GM18505 (cell line): ENCODE data around the gene MORN4.

Experiments
- ATAC-seq: cut with Tn5 transposase; IDR thresholded peaks from one replicate; pipeline ENCODE4 v1.9.1; 2021; ENCODE audit not compliant: unreplicated experiment
- POLR2A ChIP-seq: IDR thresholded peaks from 4 replicates; pipeline ENCODE4 v1.6.1; 2011; ENCODE audit warnings: borderline replicate concordance; ENCODE audit not compliant: insufficient read depth, insufficient read length; ENCODE audit errors: extremely low read depth

Gene MORN4

DNA sequence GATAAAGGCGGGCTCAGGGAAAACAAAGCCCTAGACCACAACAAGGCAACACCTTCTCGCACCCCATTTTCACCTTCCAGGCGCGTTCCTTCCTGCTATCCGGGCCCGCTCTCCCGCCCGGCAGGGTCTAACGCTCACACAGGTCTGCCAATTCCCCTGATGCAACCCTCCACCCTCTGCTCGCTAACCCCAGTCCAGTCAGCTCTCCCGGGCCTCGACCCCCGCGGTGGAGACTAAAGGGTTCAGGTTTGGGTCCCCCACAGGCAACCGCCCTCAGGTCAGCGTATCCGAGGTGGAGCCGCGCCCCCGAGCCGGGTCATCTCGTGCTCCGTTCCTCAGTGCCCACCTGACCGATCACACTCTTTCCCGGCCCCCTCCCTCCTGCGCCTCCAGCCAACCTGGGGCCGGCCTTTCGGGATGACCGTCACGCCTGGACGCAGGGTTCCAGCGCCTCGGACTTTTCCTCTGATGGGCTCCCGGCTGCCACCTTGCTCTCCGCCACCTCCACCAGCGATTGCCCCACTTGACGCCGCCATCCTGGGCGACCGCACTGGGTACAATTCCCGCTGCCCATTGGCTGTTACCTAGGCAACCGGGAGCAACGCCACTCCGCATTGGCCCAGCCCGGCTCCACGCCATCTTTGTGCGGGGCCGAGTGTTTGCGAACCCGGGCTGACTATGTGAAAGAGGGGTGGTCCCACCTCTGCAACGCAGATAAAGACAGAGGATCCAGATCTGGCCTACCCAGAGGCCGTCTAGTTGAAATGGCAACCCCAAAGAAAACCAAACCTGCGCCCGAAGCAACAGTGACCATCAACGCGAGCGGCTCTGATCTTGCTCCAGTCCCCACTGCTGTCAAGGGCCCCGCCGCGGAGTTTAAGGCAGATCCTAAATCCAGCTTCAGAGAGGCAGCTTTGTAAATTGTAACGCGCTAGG, at the start of gene MORN4:
MORN4 (minus strand) TSS at position 552 of the 936 bp plus-strand sequence. CDS start 13,847 bp downstream, outside the sequence.
- ATAC-seq = peak; percentile 98
- TF ChIP-seq POLR2A = peak; percentile 49

DNA sequence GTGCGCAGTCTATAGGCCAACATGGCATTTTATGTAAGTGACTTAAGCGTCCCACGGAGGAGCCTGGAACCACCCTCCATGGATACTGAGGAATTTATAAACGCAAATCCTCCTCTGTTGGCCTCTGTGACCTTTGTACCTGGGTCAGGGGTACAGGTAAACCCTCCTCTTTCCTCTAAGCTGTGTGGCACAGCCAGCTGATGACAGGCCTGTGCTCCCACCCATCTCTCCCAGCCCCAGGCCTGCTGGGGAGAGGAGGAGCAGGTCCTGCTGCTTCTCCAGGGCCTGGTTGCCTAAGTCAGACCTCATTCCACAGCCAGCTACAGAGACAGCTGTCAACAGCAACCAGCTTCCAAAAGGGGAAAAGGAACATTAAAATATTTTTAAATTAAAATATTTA, 48.7 kb upstream of the MORN4 start:
- no peak for TF ChIP-seq POLR2A
- ATAC-seq = no peak

DNA sequence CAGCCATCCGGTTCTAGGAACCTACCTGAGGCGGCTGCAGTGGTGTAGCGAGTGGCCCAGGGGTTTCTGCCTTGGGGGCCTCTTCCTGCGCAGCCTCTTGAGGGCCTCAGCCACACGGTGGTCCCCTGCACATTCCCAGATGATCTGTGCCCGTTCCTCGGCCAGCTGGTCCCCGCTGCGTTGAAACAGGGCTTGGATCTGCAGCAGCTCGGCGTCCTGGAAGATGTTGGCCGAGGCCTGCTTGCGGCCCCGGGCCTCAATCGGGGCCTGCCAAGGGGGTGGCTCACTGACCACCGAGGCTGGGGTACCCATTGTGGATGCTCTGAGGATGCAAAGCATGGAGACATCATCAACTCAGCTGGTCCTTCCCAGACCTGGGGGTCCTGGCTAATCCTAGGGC, 46.3 kb upstream of the MORN4 start:
- TF ChIP-seq POLR2A = no peak
- no peak for ATAC-seq

DNA sequence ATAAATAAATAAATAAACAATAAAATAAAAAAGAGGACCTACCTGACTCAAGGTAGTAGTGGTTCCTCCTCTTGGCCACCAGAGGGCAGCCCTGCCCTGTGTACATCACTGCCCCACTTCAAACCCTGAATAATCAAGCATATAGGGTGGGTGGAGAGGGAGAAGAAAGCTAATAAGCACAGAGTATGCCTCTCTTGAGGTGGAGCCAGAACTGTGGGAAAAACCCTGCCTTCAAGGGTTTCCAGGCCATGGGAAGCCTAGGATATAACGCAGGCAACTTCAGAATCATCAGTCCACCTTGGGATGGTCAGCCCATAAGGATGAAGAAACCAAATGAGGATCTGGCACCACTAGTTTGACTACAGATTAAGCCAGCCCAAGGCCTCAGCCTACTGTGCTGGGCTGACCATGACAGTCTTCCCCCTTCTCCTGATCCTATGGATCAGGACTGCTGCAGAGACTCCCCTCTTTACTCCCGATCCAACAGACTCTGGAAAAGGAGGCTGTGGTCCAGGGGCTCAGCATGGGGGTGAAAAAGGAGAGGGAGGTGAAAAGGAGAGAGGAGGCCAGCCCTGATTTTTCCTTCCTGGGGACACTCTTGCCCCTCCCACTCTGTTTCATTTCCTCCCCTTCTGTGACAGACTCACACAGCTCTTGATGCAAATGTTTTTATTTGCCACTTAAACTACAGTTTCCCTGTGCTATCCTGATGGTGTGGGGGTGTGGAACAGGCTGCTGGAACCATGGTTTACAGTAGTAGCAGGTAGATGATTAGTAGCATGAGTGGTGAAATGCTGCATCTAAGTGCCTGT, 43.7 kb upstream of the MORN4 start:
- ATAC-seq = no peak
- TF ChIP-seq POLR2A = no peak

DNA sequence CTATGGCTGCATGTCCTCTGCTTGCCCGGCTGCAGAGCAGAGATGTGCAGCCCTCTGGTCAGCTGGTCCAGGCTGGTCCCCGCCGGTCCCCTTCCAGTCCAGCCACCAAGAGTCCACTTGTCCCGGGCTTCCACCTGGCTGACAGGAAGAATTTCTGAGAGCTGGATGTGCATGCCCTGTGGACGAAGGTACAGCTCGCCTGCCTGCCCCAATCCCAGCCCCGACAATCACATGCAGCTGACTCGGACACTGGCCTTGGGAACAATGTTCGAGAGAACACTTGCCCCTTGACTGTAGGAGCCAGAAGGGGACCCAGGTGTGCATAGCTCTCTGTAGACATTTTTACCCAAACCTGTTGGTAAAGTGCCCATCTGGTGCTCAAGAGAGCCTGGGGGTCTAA, 41.9 kb upstream of the MORN4 start:
- no peak for TF ChIP-seq POLR2A
- no peak for ATAC-seq

DNA sequence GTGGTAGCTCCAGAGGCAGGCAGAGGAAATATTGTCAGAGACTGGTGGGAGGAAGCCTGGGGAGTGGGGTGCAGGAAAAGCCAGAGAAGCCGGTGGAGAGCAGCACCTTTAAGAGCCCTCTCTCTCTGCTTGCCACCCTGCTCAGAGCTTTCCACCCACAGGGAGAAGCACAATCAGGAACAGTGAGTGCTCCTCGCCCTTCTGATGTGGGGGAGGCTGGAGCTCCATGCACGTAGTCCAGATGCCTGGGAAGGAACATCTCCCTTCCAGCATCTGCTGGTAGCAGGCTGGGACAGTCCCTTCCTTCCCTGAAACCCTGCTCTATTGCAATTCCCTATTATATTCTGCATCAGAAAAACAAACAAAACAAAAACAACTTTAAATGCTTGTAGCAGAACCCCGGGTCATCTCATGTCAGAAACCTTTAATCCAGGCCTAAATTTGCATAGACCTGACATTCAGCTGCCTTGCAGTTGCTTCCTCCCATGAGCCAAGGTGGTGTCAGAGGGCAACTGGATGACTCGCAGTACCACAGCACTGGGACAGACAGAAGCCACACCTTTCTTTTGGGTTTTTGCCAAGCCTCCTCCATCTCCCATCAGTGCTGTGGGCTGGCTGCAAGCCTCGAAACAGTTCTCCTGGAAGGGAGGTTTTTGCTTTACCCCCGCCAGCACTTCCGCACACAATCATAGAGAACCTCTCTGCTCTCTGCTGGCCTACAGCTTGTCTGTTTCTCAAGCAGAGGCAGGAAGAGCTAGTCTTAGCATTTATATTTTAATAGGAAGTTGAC, 40.6 kb upstream of the MORN4 start:
- no peak for ATAC-seq
- no peak for TF ChIP-seq POLR2A

DNA sequence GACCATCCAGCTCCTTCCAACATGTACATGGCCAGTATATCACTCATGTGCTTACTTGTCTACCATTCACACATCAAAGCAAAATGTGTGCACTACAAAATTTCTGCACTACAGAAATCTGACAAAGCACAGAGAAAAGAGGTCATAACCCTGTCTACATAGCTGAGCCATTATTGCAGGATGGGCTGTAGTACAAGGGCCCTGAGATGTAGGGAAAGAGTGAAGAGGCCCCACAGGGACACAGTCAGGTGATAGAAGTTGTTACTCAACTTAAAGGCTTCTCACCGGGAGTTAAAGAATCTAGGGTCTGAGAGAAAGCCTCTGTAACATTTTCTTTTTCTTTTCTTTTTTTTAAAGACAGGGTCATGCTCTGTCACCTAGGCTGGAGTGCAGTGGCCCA, 36.3 kb upstream of the MORN4 start:
- no peak for TF ChIP-seq POLR2A
- ATAC-seq = no peak

DNA sequence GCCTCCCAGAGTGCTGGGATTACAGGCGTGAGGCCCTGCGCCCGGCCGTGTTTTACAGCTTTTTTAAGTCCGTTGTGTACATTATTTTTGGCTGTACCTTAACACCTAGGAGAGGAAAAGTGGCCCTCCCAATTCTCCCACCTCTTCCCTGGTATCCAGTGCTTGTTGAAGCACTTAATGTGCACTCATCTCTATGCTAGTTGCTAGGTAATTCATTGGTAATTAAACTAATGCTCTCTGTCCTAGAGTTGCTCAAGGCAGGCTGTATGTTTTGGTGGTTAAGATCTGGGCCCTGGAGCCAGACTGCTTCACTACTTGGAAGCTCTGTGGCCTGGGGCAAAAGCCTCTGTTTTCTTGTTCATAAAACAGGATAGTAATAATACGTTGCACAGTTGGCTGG, 34.2 kb upstream of the MORN4 start:
- no peak for TF ChIP-seq POLR2A
- no peak for ATAC-seq

DNA sequence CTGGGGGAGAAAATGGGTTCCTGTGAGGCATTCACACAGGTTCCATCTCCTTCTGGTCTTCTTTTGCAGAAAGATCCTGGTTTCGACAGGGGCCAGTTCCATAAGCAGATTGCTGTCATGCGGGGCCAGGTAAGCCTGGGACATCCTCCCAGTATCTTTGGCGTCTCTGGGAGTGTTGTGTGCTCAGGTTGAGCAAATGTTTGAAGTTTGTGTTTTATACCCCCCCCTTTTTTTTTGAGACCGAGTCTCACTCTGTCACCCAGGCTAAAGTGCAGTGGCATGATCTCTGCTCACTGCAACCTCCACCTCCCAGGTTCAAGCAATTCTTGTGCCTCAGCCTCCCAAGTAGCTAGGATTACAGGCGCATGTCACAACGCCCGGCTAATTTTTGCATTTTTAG, 33.7 kb upstream of the MORN4 start:
- no peak for TF ChIP-seq POLR2A
- no peak for ATAC-seq

DNA sequence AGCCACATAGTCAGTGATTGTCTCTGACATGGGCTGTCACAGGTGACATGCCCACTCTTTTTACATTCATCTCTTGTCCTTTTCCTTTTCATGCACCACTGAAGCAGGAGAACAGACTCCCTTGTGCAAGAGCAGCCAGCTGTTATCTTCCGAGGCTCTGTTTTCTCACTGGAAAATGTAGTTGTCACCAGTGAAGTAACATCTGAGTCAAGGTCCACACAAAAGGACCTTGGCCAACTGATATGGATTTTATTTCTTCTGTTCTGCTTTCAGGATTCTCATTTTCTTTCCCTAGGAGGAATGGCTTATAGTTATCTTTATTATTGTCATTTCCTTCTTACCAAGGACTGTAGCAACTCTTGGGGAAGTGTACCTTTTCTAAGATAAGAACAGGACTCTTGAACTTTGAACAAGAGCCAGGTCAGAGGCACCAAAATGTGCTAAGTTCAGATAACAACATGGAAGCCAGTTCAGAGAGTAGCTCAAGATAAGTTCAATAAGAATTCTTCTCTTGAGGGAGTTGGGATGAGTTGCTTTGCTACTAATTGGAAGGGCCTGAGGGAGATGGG, 31.1 kb upstream of the MORN4 start:
- no peak for ATAC-seq
- no peak for TF ChIP-seq POLR2A

DNA sequence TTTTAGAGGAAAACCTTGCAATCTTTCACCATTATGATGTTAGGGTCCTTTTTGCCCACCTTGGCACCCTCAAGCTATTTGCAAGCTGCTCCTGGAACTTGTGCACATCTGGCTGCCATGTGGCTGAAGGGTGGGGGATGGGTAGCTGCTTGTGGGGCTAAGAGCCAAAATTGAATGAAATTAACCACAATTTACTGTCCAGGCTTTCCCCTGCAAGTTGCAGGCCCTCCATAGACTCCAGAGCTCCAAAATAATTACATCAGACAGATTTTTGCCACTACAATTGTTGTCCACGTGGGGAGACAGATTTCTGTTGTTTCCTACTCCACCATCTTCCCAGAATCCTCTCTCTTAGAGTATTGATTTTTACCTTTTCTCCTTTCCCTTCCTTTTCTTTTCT, 26.3 kb upstream of the MORN4 start:
- TF ChIP-seq POLR2A = no peak
- ATAC-seq = no peak

DNA sequence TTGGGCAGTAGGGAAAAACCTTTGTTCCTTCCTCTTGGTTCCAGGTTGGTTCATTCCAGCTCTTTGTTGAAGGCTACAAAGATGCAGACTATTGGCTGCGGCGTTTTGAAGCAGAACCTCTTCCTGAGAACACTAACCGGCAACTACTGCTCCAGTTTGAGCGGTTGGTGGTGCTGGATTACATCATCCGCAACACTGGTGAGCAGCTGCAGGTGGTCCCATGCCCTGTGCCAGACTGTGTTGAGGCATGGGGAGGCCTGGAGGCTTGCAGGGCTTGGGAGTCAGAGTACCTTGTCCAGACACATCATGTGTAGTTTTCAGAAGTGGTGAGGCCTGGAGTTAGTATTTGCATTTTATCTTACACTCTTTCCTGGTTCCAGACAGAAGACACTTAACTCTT, 23.5 kb upstream of the MORN4 start:
- TF ChIP-seq POLR2A = no peak
- ATAC-seq = no peak

DNA sequence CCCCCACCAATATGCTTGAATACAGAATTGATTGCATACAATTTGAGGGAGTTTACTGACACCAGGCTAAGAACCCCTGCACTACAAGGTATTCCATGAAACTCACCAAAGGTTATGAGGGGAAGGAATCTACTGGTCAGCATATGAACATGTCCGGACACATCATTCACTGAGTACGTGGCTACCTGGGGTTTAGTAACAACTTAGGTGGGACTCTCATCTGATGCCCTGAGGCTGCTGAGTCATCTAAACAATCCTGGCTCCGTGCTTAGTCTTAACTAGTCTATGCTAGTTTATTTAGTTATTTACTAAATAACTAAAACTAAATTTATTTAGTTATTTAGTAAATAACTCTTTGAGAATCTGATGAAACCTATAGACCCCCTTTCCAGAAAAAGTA, 18.5 kb upstream of the MORN4 start:
- TF ChIP-seq POLR2A = no peak
- ATAC-seq = no peak
